NCI-H1105 (cell line): ENCODE results near the gene KRT80.
A peak's percentile ranks its signal among the peaks of the same experiment; 100 is the strongest.

Experiments
- DNase-seq: peaks from one replicate; lab custom pipeline; 2025; lab: John Stamatoyannopoulos, UW

The KRT80 gene

DNA sequence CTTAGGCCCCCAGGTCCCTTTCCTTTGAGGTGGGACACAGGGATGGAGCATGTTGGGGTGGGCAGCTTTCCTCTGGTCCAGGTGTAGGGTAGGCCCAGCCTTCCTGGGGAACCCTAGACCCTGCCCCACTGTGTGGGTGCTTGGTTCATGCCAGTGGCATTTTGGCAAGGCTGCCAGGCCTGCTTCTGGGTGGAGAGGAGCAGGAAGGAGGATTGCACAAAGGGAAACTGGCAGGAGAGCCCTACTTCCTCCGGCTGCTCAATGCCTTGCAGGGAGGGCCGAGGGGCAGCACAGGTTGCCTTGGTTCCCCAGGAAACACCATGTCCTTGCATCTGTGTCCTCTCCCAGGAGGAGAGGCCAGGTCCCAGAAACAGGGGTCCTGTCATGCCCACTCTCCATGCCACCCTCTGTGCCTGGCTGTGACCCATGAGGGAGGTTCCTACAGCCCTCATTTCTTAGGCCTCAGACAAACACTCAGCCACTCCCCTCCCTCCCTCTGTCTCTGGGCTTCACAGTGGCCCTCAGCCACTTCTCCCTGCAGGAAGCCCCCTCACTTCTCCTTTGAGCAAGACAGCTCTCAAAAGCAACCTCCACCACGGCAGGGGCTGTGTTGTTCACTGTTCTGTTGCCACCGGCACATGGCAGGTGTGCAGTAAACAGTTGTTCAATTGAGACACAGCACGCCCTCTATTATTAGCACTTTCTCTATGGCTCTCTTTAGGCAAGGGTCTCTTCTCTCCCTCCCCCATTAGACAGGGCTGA is 6.8 kb upstream of the KRT80 start:
- DNase-seq, result no peak

DNA sequence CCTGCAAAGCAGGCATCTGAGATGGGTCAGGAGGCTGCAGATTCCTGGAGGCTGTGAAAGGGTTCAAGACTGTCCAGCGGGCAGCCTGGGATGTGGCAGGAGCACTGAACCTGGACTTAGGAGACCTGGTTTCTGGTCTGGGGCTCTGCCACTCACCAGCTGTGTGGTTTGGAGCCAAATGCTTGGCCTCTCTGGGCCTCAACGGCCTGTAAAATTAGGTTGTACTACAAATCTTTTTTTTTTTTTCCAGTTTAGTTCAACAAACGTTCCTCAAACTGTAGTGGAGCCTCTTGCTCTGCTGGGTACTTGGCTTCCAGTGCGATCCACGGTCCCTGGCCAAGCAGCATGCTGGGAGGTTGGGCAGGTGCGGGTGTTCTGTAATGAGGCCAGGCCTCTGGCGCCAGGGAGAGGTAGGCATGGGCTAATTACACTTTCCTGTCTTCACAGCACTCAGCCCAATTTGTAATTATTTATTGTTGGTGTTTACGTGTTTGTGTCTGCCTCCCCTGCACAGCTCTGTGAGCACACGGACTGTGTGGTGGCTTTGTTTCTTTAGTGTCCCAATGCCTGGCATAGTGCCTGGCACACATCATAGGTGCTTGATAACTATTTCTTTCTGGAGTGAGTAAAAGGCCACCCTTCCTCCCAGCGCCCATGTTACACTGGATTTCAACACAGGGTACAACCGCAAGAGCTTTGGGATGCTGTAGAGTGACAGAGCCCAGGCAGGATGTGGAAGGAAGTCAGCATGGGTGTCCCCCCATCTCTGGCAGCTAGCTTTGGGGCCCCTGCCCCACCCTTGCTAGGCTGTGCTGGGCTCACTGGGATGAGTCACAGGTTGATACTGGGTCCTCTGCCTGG is 5.8 kb upstream of the KRT80 start:
- peak; percentile 70 for DNase-seq

DNA sequence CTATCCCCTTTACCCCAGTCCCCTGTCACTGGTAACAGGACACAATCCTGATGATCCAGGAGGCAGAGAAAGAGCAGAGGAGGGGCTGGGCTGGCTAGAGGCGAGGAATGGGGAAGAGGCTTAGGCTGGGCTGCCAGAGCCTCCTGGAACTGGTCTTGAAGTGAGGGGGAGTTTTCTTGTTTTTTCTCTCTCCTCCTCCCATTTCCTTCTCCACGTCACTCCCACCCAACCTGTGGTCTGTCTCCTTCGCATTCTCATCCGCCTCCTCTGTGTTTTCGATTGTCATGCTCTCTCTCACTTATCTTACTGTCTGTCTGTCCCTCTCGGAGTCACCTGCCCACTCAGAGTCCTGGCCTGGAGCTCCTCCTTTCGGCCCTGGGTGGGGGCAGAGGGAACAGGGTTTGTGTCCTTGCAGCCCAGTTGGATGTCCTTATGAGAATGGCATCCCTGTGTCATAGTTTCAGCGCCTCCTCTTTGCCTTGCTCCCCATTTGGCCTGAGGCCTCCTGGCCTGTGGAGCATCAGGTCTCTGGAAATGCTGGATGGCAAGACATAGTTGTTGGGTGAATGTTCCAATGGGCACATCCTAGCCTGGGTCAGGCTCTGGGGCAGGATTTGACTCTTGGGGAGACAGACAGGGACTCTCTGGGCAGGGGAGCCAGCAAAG is 3.4 kb upstream of the KRT80 start:
- no peak for DNase-seq

DNA sequence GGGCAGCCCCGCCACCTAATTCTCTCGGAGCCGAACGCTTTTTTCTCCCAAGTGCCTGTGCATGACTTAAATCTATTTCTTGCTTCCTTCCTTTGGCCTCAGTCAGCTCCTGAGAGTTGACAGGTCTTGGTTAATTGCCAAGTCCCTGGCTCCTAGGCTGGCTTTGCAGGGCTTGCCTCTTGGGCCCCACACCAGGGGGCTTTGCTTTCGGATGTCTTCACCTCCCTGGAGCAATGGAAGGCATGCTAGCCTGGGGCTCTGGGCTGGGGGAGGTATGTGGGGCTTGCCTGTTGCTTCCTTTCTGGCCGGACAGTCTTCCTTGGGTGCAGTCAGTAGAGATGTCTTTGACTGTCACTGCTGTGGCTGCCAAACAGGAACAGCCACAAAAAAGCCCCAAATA is 2.2 kb upstream of the KRT80 start:
- DNase-seq, result no peak

DNA sequence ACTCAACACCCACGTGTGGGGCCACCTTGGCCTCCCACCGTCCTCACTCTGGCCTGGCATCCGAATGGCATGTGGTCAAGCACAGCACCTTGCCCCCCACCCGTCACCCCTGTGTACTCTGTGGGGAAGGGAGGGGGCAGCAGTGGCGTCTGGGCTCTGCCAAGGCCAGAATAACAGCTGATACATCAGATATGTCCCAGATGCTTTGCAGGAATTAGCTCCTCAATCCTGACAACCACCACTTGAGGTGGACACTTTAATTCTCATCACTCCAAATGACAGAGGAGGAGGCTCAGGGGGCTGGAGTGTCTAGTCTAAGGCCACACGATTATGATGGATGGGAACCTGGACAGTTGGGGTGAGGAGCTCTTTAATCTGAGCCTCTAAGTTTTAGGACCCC is 1.7 kb upstream of the KRT80 start:
- no peak for DNase-seq

DNA sequence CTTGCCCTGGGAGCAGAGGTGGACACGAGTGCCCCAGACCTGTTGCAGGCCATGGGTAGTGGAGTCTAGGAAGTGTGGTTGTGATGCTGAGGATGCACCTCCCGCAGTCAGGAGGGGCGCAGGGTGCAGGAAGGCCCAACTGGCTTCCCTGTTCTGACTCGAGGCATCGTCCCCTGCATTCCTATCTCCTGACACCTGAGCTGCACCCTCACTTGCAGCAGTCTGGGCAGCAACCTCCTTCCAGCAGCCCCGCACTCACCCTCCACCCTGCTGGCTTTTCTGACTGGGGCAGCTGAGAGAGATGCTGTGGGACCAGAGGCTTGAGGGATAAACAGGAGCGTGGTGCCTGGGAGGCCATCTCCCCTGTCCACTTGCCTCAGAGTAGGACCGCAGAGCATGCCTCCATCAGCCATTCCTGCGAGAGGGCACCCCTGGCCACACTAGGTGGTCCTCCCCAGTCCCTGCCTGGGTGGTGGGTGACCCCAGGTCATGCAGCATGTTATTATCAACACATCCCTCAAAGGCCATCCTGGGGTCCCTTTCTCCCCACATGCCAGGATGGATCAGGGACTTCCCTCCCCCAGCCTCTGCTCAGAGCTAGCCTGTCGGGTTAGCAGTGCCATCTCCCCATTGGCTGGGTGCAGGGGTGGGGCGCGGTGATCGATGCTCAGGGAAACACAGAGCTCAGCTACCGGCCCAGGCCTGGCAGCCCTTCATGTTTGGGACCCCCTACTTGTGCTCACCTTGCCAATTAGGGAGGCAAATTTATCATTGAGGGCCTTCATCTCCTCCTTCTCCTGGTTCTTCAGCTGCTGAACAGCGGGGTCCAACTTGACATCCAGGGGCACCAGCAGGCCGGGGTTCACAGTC is 719 bp downstream of the KRT80 start:
- DNase-seq, result no peak

DNA sequence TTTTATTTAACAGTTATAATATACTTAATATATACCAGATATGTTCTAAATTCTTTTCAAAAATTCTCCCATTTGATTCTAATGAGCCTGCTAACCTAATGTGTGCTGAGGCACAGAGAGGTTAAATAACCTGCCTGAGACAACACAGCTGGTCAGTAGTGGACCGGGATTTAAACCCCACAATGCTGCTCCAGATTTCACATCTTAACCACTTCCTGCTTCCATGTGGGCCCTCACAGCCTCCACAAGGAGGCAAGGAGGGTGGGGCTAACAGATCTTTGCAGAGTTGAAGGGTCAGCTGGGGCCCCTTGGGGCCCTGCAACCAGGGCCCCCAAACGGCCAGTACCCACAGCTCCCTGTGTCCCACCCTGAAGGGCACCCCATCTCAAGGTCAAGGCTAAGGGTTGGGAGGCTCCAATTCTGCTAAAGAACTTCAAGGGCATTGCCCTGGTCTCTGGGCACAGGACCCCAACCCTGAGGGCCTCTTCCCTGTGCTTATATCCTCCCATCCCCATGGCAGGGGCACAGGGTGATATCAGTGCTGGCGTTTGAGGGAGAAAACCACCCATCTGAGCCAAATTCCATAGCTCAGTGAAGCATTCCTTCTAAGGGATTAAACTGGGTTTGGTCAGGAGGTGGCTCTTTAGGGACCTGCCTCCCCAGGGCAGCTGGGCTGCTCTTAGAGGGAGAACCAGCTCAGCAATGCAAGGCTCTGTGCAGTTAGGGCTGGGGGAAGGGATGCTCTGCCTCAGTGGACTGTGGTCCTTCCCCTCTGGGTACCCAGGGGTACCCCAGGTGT is 2.2 kb downstream of the KRT80 start:
- no peak for DNase-seq

DNA sequence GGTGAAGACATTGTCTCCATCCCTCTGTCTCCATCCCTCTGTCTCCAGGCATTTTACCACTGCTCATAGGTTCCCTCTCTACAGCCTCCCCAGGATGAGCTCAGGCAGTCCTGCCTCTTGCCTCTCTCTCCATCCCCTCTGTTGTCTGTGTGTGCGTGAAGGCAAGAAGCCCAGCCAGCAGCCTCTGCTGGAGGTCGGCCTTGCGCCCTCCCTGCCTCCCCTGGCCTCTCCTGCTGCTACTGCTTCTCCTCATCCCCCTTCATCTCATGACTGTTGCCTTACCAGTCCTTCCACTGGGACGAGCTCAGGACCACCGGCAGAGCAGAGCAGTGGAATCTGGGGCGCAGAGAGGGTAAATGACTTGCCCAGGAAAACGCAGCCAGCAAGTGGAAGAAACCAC is 3.2 kb downstream of the KRT80 start:
- no peak for DNase-seq

DNA sequence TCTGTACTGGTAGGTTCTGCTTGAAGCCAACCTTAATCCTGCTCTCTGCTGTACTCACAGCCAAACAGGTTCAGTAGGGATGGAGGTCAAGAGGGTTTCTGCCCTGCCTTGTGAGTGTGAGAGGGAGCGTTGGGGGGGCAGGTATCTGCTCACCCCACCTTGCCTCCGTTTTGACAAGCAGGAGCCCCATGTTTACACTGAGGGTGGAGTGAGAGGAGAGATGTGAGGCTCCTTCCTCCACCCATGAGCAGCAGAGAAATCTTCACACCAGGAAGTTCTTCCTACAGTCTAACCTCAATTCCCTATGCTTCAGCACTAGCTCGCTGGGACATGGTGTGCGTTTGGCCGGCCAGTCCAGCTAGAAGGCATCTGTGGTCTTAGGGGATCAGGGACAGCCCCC is 4.2 kb downstream of the KRT80 start:
- no peak for DNase-seq

DNA sequence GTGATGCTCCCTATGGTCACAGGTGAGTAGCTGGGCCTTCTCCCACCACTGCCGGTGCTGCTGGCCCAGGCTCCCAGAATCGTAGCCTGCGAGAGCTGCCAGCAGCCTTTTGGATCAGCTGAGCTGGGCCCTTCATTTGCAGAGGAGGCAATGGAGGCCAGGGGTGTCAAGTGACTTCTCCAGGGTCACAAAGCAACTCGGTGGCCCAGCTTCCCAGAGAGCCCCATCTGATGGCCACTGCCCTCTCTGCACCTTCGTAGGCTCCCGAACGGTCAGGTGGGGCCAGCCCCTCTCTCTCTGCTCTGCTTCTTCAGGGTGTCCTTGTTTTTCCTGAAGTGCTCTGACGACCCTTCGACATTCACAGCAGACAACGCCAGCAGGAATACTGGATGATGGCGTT is 4.6 kb downstream of the KRT80 start:
- DNase-seq, result no peak

DNA sequence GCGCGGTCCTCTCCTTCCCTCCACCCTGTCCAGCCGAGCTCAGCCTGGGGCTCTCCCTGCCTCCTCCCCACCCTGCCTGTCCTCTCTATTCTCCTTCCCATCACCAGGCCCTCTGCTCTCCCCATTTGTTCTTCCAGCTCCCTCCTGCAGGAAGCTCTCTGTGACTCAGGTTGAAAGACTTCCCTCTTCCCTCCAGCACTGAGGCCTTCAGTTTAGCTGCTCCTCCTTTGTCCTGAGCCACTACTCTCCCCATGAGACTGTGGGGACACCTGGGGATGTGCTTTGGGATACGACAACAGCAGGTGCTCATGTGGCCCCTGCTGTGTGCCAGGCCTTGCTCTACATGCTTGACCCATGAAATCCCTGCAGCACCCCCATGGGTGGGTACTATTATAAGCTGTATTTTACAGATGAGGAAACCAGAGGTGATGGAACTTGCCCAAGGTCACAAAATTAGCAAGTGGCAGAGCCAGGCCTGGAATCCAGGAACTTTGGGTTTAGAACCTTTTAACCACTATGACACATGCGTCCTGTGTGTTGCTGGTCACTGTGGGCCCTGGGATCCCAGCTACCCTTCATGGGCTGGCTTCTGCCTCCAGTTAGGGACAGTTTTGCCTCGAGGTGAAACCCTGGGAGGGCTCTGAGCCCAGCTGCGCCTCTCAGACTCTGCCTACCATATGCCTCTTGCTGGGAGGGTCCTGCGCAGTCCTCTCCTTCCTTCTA is 5.5 kb downstream of the KRT80 start:
- no peak for DNase-seq

DNA sequence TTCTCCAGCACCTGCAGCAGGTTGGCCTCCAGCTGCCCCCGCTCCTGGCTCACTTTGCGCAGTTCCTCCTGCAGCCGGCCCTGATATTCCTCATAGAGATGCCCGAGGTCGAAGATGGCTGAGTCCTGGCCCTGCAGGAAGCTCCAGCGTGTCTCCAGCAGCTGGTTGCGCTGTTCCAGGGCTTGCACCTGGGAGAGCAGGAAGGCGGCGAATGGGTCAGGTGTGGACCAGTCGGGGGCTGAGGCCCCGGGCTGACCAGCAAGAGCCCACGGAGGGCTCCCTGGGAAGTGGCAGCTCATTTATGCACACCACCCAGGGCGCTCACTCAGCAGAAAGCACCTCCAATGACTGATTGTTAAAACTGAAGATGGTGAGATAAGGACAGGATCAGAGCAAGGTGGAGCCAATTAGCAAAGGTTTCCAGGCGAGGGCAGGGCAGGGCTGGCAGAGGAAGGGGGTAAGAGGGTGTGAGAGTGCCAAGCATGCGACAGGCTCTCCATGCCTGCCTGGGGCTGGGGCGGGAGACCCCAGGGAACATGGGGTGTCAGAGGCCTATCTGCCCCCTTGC is 6.3 kb downstream of the KRT80 start:
- DNase-seq, result no peak

DNA sequence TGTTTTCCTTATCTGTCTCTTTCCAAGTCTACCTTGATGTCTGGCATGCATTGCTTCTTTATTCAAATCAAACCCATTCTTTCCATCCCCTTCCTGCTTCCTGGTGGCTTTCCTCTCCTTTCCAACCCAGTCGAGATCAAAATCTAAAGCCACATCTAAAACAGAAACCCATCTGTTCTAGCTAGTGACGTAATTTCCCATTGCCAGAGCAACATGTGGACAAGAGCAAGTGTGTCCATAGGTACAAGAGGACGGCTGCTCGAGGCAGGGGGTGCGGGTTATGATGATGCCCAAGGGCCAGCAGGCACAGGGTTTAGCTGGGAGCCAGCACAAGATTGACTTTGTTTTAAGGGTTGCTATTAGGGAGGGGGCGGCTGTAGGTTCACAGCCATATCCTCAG is 7.0 kb downstream of the KRT80 start:
- DNase-seq, result no peak

DNA sequence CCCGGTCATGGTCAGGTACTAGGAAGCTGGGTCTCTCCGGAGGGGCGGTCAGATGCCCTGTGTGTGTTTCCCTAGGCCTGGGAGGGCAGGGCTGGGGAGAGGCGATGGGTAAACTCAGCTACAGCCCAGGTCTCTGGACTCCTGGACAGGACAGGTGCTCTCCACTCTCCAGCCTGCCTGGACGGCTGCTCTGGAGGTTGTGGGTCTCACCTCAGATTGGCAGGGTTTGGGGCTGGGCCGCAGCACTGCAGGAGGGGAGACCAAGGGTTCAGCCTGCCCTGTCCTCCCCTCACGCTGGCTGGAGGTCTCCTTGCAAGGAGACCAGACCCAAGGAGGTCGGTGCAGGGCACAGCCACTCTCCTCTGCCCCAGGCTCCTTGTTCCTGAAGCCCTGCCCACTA is 7.8 kb downstream of the KRT80 start:
- no peak for DNase-seq

DNA sequence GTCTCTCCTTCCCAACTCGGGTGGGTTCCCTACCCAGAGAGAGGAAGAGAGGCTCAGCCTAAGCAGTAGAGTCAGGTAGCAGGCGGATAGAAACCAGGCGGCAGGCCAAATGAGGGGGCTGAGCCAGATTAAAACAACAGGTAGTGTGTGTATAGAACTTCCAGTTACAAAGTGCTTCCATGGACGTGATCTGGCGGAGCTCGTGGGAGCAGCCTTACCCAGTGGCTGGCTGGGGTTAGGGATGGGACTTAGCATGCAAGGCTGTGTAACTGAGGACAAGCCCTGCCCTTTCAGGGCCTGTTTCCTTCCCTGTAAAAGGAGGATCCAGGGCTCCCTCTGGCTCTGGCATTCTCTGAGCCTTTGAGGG is 8.3 kb downstream of the KRT80 start:
- DNase-seq, result no peak

DNA sequence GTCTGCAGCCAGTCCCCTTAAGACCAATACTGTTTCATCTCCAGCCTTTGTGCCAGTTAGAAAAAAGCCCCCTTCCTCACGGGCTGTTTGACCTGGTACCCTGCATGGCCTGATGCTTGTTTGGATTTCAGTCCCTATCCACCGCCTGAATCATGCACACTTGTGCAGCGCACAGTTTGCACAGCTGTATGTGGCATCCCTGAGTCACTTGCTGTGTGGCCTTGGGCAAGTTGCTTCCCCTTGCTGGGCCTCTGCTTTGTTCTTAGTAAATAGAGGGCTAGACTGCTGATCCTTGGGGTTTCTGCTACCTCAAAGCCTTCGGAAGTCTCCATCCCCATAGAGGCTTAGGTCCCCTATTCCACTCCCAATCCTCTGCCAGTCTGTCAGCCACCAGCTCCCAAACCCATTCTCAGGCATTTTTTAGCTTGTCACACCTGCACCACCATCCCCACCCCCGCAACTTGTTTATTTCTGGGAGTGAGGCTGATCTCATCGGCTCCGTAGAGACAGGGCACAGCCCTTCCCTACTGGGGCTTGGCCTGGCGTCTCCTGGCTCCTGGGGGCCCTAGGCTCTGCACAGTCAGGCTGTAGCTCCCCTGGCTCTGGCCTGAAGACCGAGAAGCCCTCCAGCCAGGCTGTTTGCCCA is 8.8 kb downstream of the KRT80 start:
- DNase-seq, result no peak

DNA sequence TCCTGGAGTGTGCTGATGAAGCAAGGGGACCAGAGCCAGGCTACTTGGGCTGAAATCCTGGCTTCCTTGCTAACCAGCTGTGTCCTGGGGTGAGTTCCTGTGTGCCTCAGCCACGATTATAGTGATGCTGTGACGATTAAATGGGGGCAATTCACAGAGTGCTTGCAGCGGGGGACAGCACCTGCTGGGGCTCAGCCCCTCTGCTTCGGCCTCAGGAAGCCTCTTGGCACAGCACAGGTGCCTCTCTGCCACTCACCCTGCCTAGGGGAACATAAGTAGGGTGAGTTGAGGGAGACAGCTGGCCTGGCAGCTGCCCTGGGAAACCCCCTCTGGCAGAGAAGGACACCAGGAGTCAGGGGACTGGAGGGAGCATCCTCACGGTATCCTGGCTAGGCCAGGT is 9.4 kb downstream of the KRT80 start:
- peak; percentile 62 for DNase-seq

DNA sequence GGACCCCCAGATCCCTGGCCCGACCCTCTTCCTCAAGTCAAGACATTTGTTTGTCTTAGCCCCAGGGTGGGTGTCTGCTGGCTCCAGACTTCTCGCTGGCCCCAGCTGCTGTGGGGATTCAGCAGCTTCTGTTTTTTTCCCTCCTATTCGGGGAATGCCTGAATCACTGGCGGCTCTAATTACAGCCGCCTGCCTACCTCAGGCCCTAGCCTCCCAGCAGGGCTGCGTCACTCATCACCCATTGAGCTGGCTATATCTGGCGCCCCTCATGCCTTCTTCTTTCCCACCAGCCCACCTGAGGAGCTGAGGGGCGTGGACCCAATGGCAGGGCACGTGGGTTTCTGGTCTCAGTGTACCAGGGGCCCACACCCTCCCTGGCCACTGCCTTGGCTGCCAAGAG is 10.1 kb downstream of the KRT80 start:
- DNase-seq, result peak; percentile 24

DNA sequence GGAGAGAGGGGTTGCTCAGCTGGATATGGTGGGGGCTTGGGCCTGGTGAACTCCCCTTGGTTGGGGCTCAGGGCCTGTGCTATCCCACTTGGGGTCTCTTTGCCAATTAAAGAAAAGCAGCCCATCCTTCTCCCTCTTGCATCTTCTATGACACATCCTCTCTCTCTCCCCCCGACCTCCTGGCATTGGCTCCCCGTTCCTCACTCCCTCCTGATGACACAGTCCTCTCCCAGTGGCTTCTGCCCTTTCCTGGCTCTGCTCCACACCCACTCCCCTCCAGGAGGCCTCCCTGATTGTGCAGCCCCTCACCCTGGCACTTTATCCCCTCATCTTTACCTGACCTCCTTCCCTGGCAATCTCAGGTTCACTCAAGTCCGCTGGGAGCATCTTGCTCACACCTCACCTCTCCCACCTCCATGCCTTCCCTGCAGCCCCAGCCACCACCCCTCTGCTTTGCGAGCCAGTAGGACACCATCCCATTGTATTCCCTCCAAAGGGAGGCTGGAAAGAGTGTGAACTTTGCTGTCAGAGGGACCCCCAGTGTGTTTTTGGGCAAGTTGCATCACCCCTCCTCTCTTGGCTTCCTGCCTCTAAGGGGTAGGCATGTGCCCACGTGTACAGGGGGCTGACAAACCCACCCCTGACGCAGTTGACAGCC is 10.7 kb downstream of the KRT80 start:
- no peak for DNase-seq
